Activated naive CD8-positive, alpha-beta T cell treated with anti-CD3 and anti-CD28 coated beads for 36 hours (primary cell): ENCODE data around the gene CDK2AP2. TPM values are rescaled to one million over a fixed set of nuclear protein-coding genes. Genes with fewer than 3 reads are reported as not detected.
A peak's percentile ranks its signal among the peaks of the same experiment; 100 is the strongest.
"Not testable (repeated sequence)": the region's sequence is repeated elsewhere in the genome, so short reads cannot be mapped to it uniquely, and the experiment has no call there.

ENCODE experiments used
- DNase-seq: peaks from one replicate; pipeline ENCODE4 v3.0.0; 2021
- H3K27ac Mint-ChIP-seq: one replicate; pipeline ENCODE4 v1.8.0; 2022; ENCODE audit warnings: mild to moderate bottlenecking, moderate library complexity, mixed read lengths
- H3K27me3 Mint-ChIP-seq: one replicate; pipeline ENCODE4 v1.8.0; 2022; ENCODE audit warnings: mild to moderate bottlenecking, mixed read lengths
- H3K36me3 Mint-ChIP-seq: one replicate; pipeline ENCODE4 v1.8.0; 2021; ENCODE audit warnings: mild to moderate bottlenecking, mixed read lengths
- H3K4me1 Mint-ChIP-seq: one replicate; pipeline ENCODE4 v1.8.0; 2021; ENCODE audit warnings: mixed read lengths
- H3K4me3 Mint-ChIP-seq: one replicate; pipeline ENCODE4 v1.8.0; 2022; ENCODE audit warnings: mild to moderate bottlenecking, moderate library complexity, mixed read lengths
- H3K9me3 Mint-ChIP-seq: one replicate; pipeline ENCODE4 v1.8.0; 2022; ENCODE audit warnings: mixed read lengths
- total RNA-seq, 2 experiments: library from RNA; stranded (reverse); gene quantifications; one replicate each; pipeline ENCODE4 v1.2.3, GENCODE V29; 2021

CDK2AP2 gene
- total RNA-seq, 2 experiments from 2014 or later: 49.7 to 50.5 TPM

GRCh38 chr11:67492069-67492727, 15.8 kb downstream of the CDK2AP2 start:
- Mint-ChIP-seq H3K36me3 (peaks cover 19% of the 10 kb centered on the region), H3K4me3 (no peak overlapping the region), H3K27me3 (no peaks in the 10 kb centered on the region), H3K27ac (no peak overlapping the region), H3K4me1 (peaks cover 22% of the 10 kb centered on the region), H3K9me3 (peaks cover 2% of the 10 kb centered on the region)
- DNase-seq: no peak

- peaks cover 29% of the 10 kb centered on the region for H3K4me1 Mint-ChIP-seq
- no peak for DNase-seq
- no peak overlapping the region for H3K4me3 Mint-ChIP-seq
- H3K9me3 Mint-ChIP-seq: peaks cover 2% of the 10 kb centered on the region
- H3K27me3 Mint-ChIP-seq: no peaks in the 10 kb centered on the region
- peaks cover 26% of the 10 kb centered on the region for H3K36me3 Mint-ChIP-seq
- peak overlapping the region; percentile 10 for H3K27ac Mint-ChIP-seq
Measured at GRCh38 chr11:67491276-67492068, 16.5 kb downstream of the CDK2AP2 start.

- Mint-ChIP-seq H3K9me3 (peaks cover 4% of the 10 kb centered on the region), H3K27ac (peak overlapping the region; percentile 10), H3K4me1 (peaks cover 37% of the 10 kb centered on the region), H3K27me3 (no peaks in the 10 kb centered on the region), H3K36me3 (peaks cover 33% of the 10 kb centered on the region), H3K4me3 (no peak overlapping the region)
- DNase-seq: no peak
Measured at GRCh38 chr11:67490727-67491065, 17.3 kb downstream of the CDK2AP2 start.

GRCh38 chr11:67489885-67490726, 17.9 kb downstream of the CDK2AP2 start:
- Mint-ChIP-seq H3K9me3 (peaks cover 4% of the 10 kb centered on the region), H3K36me3 (peaks cover 34% of the 10 kb centered on the region), H3K4me3 (no peak overlapping the region), H3K27ac (peak overlapping the region; percentile 83), H3K27me3 (no peaks in the 10 kb centered on the region), H3K4me1 (peaks cover 39% of the 10 kb centered on the region)
- DNase-seq: no peak

GRCh38 chr11:67489203-67489884, 18.6 kb downstream of the CDK2AP2 start:
- peaks cover 47% of the 10 kb centered on the region for H3K4me1 Mint-ChIP-seq
- H3K36me3 Mint-ChIP-seq: peaks cover 41% of the 10 kb centered on the region

GRCh38 chr11:67486481-67487195, 21.3 kb downstream of the CDK2AP2 start:
- H3K4me3 Mint-ChIP-seq: peak overlapping the region; percentile 94
- DNase-seq: peak; percentile 61
- H3K27me3 Mint-ChIP-seq: no peaks in the 10 kb centered on the region
- peaks cover 4% of the 10 kb centered on the region for H3K9me3 Mint-ChIP-seq
- H3K4me1 Mint-ChIP-seq: peaks cover 59% of the 10 kb centered on the region
- peak overlapping the region; percentile 100 for H3K27ac Mint-ChIP-seq
- peaks cover 49% of the 10 kb centered on the region for H3K36me3 Mint-ChIP-seq

More at GRCh38 chr11:67489203-67489884, 18.6 kb downstream of the CDK2AP2 start:
- no peak for DNase-seq
- no peaks in the 10 kb centered on the region for H3K27me3 Mint-ChIP-seq
- peak overlapping the region; percentile 7 for H3K4me3 Mint-ChIP-seq
- peaks cover 4% of the 10 kb centered on the region for H3K9me3 Mint-ChIP-seq
- peak overlapping the region; percentile 100 for H3K27ac Mint-ChIP-seq

- peaks cover 49% of the 10 kb centered on the region for H3K36me3 Mint-ChIP-seq
- H3K4me1 Mint-ChIP-seq: peaks cover 59% of the 10 kb centered on the region
- H3K27me3 Mint-ChIP-seq, H3K9me3 Mint-ChIP-seq: not testable (repeated sequence)
- H3K27ac Mint-ChIP-seq: peak overlapping the region; percentile 100
- peak overlapping the region; percentile 94 for H3K4me3 Mint-ChIP-seq
- DNase-seq: peak; percentile 67
Measured at GRCh38 chr11:67485873-67486361, 22.0 kb downstream of the CDK2AP2 start.

GRCh38 chr11:67484847-67485311, 23.1 kb downstream of the CDK2AP2 start:
- H3K27ac Mint-ChIP-seq: peak overlapping the region; percentile 100
- peaks cover 59% of the 10 kb centered on the region for H3K4me1 Mint-ChIP-seq
- peaks cover 49% of the 10 kb centered on the region for H3K36me3 Mint-ChIP-seq
- peaks cover 4% of the 10 kb centered on the region for H3K9me3 Mint-ChIP-seq
- peak overlapping the region; percentile 94 for H3K4me3 Mint-ChIP-seq
- H3K27me3 Mint-ChIP-seq: no peaks in the 10 kb centered on the region
- peak; percentile 80 for DNase-seq

- H3K9me3 Mint-ChIP-seq: peaks cover 4% of the 10 kb centered on the region
- H3K27ac Mint-ChIP-seq: peak overlapping the region; percentile 100
- H3K4me3 Mint-ChIP-seq: peak overlapping the region; percentile 94
- peaks cover 45% of the 10 kb centered on the region for H3K36me3 Mint-ChIP-seq
- no peaks in the 10 kb centered on the region for H3K27me3 Mint-ChIP-seq
- H3K4me1 Mint-ChIP-seq: peaks cover 54% of the 10 kb centered on the region
- DNase-seq: peak; percentile 57
Measured at GRCh38 chr11:67483831-67484665, 23.9 kb downstream of the CDK2AP2 start.

- Mint-ChIP-seq H3K27me3 (no peaks in the 10 kb centered on the region), H3K9me3 (peaks cover 4% of the 10 kb centered on the region), H3K4me1 (peaks cover 45% of the 10 kb centered on the region), H3K27ac (peak within 1 kb of the TSS; percentile 100), H3K4me3 (peak within 1 kb of the TSS; percentile 94), H3K36me3 (peaks cover 38% of the 10 kb centered on the region)
- DNase-seq: peak; percentile 97
Measured at GRCh38 chr11:67482827-67483798, 24.8 kb downstream of the CDK2AP2 start, which contains the start of gene AIP. Gene AIP, plus strand, starts transcription at chr11:67483026. Its CDS starts 133 bp downstream, at chr11:67483159.

GRCh38 chr11:67482275-67482826, 25.6 kb downstream of the CDK2AP2 start:
- H3K4me1 Mint-ChIP-seq: peaks cover 39% of the 10 kb centered on the region
- H3K36me3 Mint-ChIP-seq: peaks cover 32% of the 10 kb centered on the region
- peaks cover 3% of the 10 kb centered on the region for H3K9me3 Mint-ChIP-seq

More at GRCh38 chr11:67482275-67482826, 25.6 kb downstream of the CDK2AP2 start:
- DNase-seq: no peak
- Mint-ChIP-seq H3K27ac (peak overlapping the region; percentile 100), H3K4me3 (peak overlapping the region; percentile 94), H3K27me3 (no peaks in the 10 kb centered on the region)
